ENCODE measurements around the gene COL5A1. TPM values are rescaled to one million over a fixed set of nuclear protein-coding genes. Genes with fewer than 3 reads are reported as not detected.

COL5A1 gene
- total RNA-seq, 1 experiment from 2014 or later, result 9.5 TPM

DNA sequence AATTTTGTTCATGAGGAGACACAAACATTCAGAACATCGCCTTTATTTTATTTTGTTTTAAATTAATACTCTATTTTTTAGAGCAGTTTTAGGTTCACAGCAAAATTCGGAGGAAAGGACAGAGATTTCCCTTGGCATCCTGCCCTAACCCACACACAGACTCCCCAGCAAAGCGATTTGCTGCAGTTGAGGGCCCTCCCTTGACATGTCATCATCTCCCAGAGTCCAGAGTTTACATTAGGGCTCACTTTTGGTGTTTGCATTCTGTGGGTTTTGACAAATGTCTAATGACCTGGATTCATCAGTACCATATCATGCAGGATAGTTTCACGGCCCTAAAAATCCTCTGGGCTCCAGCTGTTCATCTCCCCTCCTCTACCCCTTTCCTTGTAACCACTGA lies 33.6 kb upstream of the COL5A1 start:
- Histone ChIP-seq H3K23me2 (ENCODE audit: insufficient read length, low read depth, low read length, poor library complexity, severe bottlenecking) (no peaks in the 10 kb centered on the region), H3K14ac (ENCODE audit: insufficient read depth, low read length) (no peak overlapping the region), H3K27me3 (ENCODE audit: insufficient read depth, low read length) (no peaks in the 10 kb centered on the region), H3K79me2 (ENCODE audit: insufficient read depth, low read length) (no peaks in the 10 kb centered on the region), H2BK12ac (ENCODE audit: insufficient read length, low read depth, low read length) (no peak overlapping the region), H2BK15ac (ENCODE audit: low read depth, low read length) (no peak overlapping the region), H4K8ac (replicated peaks; ENCODE audit: insufficient read length, low read depth, low read length) (no peak overlapping the region), H3K4ac (ENCODE audit: low read depth, low read length) (no peak overlapping the region), H3K4me1 (ENCODE audit: insufficient read depth, low read length) (no peaks in the 10 kb centered on the region), H2BK5ac (ENCODE audit: insufficient read length, low read length) (no peak overlapping the region), H4K5ac (ENCODE audit: insufficient read length, low read depth, low read length) (no peak overlapping the region), H3K27ac (ENCODE audit: insufficient read length, low read depth, low read length) (no peak overlapping the region), H3T11ph (ENCODE audit: low read length) (no peak overlapping the region), H3K9me3 (ENCODE audit: control insufficient read depth, low read depth, low read length) (no peaks in the 10 kb centered on the region), H3K9ac (ENCODE audit: extremely low read depth, insufficient read length, low read length) (no peak overlapping the region), H2BK20ac (ENCODE audit: low read depth, low read length, poor library complexity, severe bottlenecking) (no peak overlapping the region), H4K20me1 (ENCODE audit: control insufficient read depth, insufficient read depth, insufficient read length) (no peaks in the 10 kb centered on the region), H2AFZ (ENCODE audit: low read length) (no peak overlapping the region), H3K56ac (ENCODE audit: insufficient read length, low read depth, low read length) (no peak overlapping the region), H2AK5ac (ENCODE audit: insufficient read length, low read length) (no peak overlapping the region), H4K91ac (ENCODE audit: insufficient read length, low read depth, low read length) (no peak overlapping the region), H3K18ac (ENCODE audit: insufficient read length, low read depth, low read length) (no peak overlapping the region), H2BK120ac (ENCODE audit: low read depth, low read length, poor library complexity, severe bottlenecking) (no peak overlapping the region), H3K79me1 (ENCODE audit: insufficient read depth, low read depth, low read length, poor library complexity, severe bottlenecking) (no peaks in the 10 kb centered on the region), H3K23ac (ENCODE audit: insufficient read length, low read depth, low read length) (no peak overlapping the region), H3K4me2 (ENCODE audit: insufficient read depth, insufficient read length, low read length) (no peak overlapping the region)
- H3K4me3 Mint-ChIP-seq, result no peak overlapping the region
- H3K36me3 Mint-ChIP-seq (ENCODE audit: insufficient read depth in 1 of 3, low read depth in 3 of 3), result peaks cover 4 to 12% (median 10%) of the 10 kb centered on the region in 3 experiments; a peak in 6 of 7 replicates
- TF ChIP-seq, protein P1, sequence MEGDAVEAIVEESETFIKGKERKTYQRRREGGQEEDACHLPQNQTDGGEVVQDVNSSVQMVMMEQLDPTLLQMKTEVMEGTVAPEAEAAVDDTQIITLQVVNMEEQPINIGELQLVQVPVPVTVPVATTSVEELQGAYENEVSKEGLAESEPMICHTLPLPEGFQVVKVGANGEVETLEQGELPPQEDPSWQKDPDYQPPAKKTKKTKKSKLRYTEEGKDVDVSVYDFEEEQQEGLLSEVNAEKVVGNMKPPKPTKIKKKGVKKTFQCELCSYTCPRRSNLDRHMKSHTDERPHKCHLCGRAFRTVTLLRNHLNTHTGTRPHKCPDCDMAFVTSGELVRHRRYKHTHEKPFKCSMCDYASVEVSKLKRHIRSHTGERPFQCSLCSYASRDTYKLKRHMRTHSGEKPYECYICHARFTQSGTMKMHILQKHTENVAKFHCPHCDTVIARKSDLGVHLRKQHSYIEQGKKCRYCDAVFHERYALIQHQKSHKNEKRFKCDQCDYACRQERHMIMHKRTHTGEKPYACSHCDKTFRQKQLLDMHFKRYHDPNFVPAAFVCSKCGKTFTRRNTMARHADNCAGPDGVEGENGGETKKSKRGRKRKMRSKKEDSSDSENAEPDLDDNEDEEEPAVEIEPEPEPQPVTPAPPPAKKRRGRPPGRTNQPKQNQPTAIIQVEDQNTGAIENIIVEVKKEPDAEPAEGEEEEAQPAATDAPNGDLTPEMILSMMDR (conservative IDR thresholded peaks at IDR 0.05), result no peak
- DNase-seq, result no peak
- no peak overlapping the region for H3K27ac Mint-ChIP-seq
- peaks cover 4% of the 10 kb centered on the region for H3K27me3 Mint-ChIP-seq (ENCODE audit: low read depth)
- WGBS (ENCODE audit: extremely low coverage, insufficient read length, low lambda C conversion rate), result no CpG with 5 or more reads among the region's 4 CpGs
- 0 out of 4 replicates have a peak, but pooled peaks cover 0 to 2% of the 10 kb centered on the region in 2 experiments for H3K4me1 Mint-ChIP-seq
- H3K9me3 Mint-ChIP-seq, result peaks cover 14 to 16% of the 10 kb centered on the region in 2 experiments
